ENCODE data around the gene ERG.

ERG gene

GRCh38 chr21:38395581-38395980 lies 102.7 kb downstream of the ERG start:
- no peak overlapping the region for H3K27ac ChIP-seq
- ChIA-PET CTCF (interaction anchor here (0.5 to 0.7 kb wide), 3 partner anchors 29 to 938 kb away, joined by 3 read pairs; no protein-coding TSS in a partner anchor), POLR2A (ENCODE audit: low non-redundant PET) (no interaction called here)
- TF ChIP-seq, protein P1, sequence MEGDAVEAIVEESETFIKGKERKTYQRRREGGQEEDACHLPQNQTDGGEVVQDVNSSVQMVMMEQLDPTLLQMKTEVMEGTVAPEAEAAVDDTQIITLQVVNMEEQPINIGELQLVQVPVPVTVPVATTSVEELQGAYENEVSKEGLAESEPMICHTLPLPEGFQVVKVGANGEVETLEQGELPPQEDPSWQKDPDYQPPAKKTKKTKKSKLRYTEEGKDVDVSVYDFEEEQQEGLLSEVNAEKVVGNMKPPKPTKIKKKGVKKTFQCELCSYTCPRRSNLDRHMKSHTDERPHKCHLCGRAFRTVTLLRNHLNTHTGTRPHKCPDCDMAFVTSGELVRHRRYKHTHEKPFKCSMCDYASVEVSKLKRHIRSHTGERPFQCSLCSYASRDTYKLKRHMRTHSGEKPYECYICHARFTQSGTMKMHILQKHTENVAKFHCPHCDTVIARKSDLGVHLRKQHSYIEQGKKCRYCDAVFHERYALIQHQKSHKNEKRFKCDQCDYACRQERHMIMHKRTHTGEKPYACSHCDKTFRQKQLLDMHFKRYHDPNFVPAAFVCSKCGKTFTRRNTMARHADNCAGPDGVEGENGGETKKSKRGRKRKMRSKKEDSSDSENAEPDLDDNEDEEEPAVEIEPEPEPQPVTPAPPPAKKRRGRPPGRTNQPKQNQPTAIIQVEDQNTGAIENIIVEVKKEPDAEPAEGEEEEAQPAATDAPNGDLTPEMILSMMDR (conservative IDR thresholded peaks at IDR 0.05; ENCODE audit: low read depth): no peak
- no peak for DNase-seq (ENCODE audit: low spot score)

DNA sequence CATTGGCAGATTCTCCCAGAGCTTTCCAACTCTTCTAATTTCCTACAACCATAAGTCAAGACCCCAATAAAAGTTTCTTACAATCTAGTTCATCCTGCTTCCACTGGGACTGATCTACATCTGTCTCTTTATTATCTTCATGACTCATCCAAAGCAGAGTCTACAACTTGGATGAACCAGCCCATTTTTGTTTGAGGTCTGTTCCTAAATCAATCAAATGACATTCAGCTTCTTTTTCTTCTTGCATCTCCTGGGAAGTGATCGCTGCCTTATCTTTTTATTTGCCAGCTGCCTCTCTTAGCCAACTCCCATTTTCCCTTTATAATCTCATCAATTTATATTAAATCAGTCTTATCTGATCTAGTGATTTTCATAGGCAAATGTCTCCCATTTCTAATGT lies 105.6 kb downstream of the ERG start:
- no peak for DNase-seq (ENCODE audit: low spot score)
- POLR2A ChIA-PET (ENCODE audit: low non-redundant PET): no interaction called here
- CTCF ChIA-PET: no interaction called here

DNA sequence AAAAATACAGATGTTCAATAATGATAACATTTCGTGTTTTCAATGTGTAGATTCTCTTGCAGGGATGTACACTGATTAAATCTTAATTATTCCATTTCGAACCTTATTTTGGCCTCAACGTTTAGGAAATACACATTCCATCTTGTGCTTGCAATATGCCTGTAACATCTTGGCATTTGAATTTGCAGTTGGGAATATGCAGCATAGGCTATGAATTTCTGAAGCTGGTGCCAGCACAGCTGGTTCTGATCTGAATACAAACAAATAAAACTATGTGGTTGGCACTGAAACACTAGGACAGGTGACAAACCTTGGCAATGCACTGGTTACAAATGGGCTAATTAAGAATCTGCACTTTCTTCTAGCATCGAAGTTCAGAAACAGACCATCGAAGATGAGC lies 108.4 kb downstream of the ERG start:
- ChIA-PET POLR2A (ENCODE audit: low non-redundant PET) (no interaction called here), CTCF (no interaction called here)
- TF ChIP-seq, protein P1 (conservative IDR thresholded peaks at IDR 0.05; ENCODE audit: low read depth): no peak
- H3K27ac ChIP-seq: no peak overlapping the region
- no peak for DNase-seq (ENCODE audit: low spot score)

More for the DNA sequence above, 105.6 kb downstream of the ERG start:
- TF ChIP-seq, protein P1 (conservative IDR thresholded peaks at IDR 0.05; ENCODE audit: low read depth): no peak
- H3K27ac ChIP-seq: no peak overlapping the region

DNA sequence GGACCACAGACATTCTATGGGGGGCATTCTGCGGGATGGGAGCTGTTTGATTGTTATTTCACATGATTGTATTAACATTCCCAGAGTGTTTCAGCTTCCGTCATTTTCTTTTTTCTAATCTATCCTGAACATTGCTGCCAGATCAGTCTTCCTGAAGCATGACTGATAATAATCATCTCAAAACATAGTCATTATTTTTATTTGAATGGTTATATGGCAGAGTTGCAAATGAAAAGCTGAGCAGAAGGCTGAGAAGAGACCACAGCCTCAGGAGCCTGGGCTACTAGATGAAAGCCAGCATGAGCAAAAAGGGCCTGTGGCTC lies 109.0 kb downstream of the ERG start:
- ChIA-PET POLR2A (ENCODE audit: low non-redundant PET) (no interaction called here), CTCF (no interaction called here)
- TF ChIP-seq, protein P1 (conservative IDR thresholded peaks at IDR 0.05; ENCODE audit: low read depth): no peak
- no peak overlapping the region for H3K27ac ChIP-seq
- no peak for DNase-seq (ENCODE audit: low spot score)

- CTCF ChIA-PET: no interaction called here
- TF ChIP-seq, protein P1 (conservative IDR thresholded peaks at IDR 0.05; ENCODE audit: low read depth): no peak
- DNase-seq (ENCODE audit: low spot score): no peak
- no peak overlapping the region for H3K27ac ChIP-seq
- POLR2A ChIA-PET (ENCODE audit: low non-redundant PET): no interaction called here
Measured at GRCh38 chr21:38388647-38389353, 109.5 kb downstream of the ERG start.

GRCh38 chr21:38388203-38388602 lies 110.1 kb downstream of the ERG start:
- DNase-seq (ENCODE audit: low spot score): no peak
- CTCF ChIA-PET: no interaction called here
- TF ChIP-seq, protein P1 (conservative IDR thresholded peaks at IDR 0.05; ENCODE audit: low read depth): no peak
- POLR2A ChIA-PET (ENCODE audit: low non-redundant PET): no interaction called here
- no peak overlapping the region for H3K27ac ChIP-seq
